ENCODE measurements around the gene GPR4. TPM values are rescaled to one million over a fixed set of nuclear protein-coding genes. Genes with fewer than 3 reads are reported as not detected.

GPR4 gene
- total and polyA plus RNA-seq, 8 donors, result 0.56 to 3.0 (median 1.1) TPM

DNA sequence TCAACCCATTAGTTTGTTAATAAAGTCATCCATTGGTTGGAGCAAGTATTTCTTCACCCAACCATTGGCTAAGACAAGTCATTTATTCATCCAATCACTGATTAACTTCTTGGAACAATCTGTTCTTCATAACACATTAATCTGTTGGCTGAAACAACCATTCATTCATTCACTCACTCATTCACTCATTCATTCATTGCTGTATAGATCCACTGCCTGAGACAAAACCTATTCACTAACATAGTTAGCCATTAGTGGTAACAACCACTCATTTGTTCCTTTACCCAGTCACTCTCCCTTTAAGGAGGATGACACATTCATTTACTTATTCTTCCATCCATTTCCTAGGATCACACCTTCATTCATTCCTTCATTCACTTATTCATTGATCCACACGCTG is 22.0 kb upstream of the GPR4 start:
- WGBS, 2 donors, result 87 to 94% methylated on average over 1 of the region's 1 CpG
- Histone ChIP-seq H3K36me3 (peaks cover 0 to 24% (median 7%) of the 10 kb centered on the region in 3 donors), H3K27ac (no peak overlapping the region), H3K4me1 (no peaks in the 10 kb centered on the region), H3K4me3 (no peak overlapping the region), H3K9me3 (no peaks in the 10 kb centered on the region), H3K27me3 (no peaks in the 10 kb centered on the region)
- no peak for ATAC-seq
- DNase-seq, result no peak
- intact Hi-C loops (cut with DNase I), result no loop called here
- TF ChIP-seq, protein P1, sequence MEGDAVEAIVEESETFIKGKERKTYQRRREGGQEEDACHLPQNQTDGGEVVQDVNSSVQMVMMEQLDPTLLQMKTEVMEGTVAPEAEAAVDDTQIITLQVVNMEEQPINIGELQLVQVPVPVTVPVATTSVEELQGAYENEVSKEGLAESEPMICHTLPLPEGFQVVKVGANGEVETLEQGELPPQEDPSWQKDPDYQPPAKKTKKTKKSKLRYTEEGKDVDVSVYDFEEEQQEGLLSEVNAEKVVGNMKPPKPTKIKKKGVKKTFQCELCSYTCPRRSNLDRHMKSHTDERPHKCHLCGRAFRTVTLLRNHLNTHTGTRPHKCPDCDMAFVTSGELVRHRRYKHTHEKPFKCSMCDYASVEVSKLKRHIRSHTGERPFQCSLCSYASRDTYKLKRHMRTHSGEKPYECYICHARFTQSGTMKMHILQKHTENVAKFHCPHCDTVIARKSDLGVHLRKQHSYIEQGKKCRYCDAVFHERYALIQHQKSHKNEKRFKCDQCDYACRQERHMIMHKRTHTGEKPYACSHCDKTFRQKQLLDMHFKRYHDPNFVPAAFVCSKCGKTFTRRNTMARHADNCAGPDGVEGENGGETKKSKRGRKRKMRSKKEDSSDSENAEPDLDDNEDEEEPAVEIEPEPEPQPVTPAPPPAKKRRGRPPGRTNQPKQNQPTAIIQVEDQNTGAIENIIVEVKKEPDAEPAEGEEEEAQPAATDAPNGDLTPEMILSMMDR (IDR thresholded peaks at IDR 0.05), result no peak
- no peak for FAIRE-seq

DNA sequence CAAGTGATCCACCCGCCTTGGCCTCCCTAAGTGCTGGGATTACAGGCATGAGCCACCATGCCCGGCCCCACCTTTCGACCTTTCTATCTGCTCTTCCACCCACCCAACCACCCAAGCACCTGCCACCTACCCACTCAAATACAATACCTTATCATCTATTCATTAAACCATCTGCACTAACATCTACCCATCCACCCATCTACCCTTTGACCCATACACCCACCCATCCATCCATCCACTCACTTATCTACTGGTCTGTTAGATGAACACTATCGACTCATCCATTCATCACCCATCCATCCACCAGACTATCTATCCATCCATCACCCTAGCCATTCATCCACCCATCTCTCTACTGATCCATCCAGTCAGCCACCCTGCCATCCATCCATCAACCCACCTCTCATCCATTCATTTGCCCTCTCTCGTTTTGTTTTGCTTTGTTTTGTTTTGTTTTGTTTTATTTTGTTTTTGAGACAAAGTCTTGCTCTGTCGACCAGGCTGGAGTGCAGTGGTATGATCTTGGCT is 20.0 kb upstream of the GPR4 start:
- no peak overlapping the region for H3K27ac ChIP-seq
- intact Hi-C loops (cut with DNase I), result no loop called here
- DNase-seq, result no peak
- H3K4me3 ChIP-seq, result no peak overlapping the region
- no peaks in the 10 kb centered on the region for H3K9me3 ChIP-seq
- FAIRE-seq, result no peak
- WGBS, 2 donors, result 79 to 89% methylated on average over 6 of the region's 6 CpGs
- ATAC-seq, result no peak
- H3K36me3 ChIP-seq, result peaks cover 0 to 23% (median 7%) of the 10 kb centered on the region in 3 donors
- H3K27me3 ChIP-seq, result no peaks in the 10 kb centered on the region
- TF ChIP-seq, protein P1 (IDR thresholded peaks at IDR 0.05), result no peak
- no peaks in the 10 kb centered on the region for H3K4me1 ChIP-seq

DNA sequence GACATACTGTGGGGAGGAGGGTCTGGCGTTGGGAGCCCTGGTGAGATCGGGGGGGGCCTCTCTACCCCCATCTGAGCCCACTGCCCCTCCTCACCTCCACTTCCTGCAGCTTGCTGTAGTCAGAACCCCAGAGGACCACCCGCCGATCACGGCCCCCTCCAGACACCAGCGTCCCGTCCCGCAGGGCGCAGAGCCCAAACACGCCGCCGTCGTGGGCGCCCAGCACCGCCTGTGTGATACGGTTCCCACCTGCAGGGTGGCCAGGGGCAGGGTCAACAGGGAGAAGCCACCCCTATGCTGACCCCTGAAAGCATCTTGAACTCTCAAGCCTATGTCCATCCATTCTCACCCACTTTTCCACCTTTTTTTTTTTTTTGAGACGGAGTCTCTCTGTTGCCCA is 19.4 kb upstream of the GPR4 start:
- WGBS, 2 donors, result 86 to 94% methylated on average over 12 to 17 of the region's 17 CpGs
- TF ChIP-seq, protein P1 (IDR thresholded peaks at IDR 0.05), result no peak
- no peak overlapping the region for H3K4me3 ChIP-seq
- ATAC-seq, result no peak
- FAIRE-seq, result no peak
- no peaks in the 10 kb centered on the region for H3K9me3 ChIP-seq
- DNase-seq, result no peak
- H3K36me3 ChIP-seq, result peaks cover 0 to 23% (median 7%) of the 10 kb centered on the region in 3 donors
- H3K27ac ChIP-seq, result no peak overlapping the region
- H3K27me3 ChIP-seq, result no peaks in the 10 kb centered on the region
- intact Hi-C loops (cut with DNase I), result no loop called here
- H3K4me1 ChIP-seq, result no peaks in the 10 kb centered on the region

DNA sequence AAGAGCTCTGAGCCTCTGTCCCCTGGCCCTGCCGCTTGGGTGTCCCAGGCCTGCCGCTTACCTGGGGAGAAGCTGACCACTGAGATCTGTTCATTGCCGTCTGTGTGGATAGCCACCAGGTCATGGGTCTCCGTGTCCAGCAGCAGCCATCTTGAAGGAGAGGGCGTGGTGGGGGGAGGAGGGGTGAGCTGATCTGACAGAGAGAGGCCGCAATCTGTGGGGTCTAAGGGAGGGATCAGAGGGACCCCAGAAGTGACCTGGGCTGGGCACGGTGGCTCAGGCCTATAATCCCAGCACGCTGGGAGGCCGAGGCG is 14.6 kb upstream of the GPR4 start:
- intact Hi-C loops (cut with DNase I), result no loop called here
- WGBS, 2 donors, result 78 to 89% methylated on average over 8 to 10 of the region's 10 CpGs
- peak overlapping the region in 3 of 4 donors; percentile 16 to 42 (median 26) for H3K4me3 ChIP-seq
- TF ChIP-seq, protein P1 (IDR thresholded peaks at IDR 0.05), result no peak
- DNase-seq (peak in 1 of 6 donors; percentile 74), ATAC-seq (peak in 2 of 4 donors; percentile 13 to 20), FAIRE-seq (no peak)
- H3K27me3 ChIP-seq, result no peaks in the 10 kb centered on the region
- no peaks in the 10 kb centered on the region for H3K9me3 ChIP-seq
- peak overlapping the region in 3 of 4 donors; percentile 57 to 80 (median 77) for H3K27ac ChIP-seq
- H3K36me3 ChIP-seq, result peaks cover 0 to 26% (median 3%) of the 10 kb centered on the region in 3 donors
- no peaks in the 10 kb centered on the region for H3K4me1 ChIP-seq

Data from pancreas (tissue), 10 donors.